ENCODE results near the gene INMT. TPM values are rescaled to one million over a fixed set of nuclear protein-coding genes. Genes with fewer than 3 reads are reported as not detected.

The INMT gene
- total and polyA plus RNA-seq, 10 of the 15 experiments (the other 5 are each of a cell fraction or from before 2014, with no cell fraction given): 0.03 to 0.20 (median 0.10) TPM; not detected in 7

DNA sequence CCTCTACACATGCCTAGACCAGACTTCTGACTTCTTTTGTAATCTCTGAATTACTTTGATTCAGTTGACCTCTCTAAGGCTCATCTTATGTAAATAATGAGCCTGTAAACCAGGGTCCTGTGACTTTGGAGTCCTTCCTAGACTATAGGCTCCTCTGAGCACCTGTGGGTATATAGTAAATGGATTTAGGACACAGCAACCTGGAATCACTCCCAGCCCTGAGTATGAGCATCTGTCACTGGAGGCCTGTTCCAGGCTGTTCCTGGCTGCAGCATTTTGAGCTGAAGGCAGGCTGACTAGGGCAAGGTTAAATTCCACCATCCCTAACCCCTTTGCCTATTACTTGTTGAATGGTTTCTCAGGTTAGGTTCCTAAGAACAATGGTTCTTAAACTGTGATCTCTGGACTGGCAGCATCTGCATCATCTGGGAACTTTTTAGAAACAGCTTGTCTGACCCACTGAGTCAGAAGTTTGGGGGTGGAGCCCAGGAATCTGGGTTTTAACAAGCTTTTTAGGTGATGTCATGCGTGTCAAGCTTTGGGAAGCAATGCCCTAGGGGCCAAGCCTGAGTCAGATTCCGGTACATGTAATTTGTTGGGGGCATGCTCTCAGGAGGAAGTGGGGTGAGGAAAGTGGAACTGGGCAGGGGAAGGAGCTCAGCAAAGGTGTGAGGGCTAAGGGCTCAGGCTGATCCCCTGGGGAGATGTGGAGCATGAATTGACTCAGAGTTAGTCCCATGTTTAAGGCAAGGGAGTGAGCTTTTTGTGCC is 47.5 kb downstream of the INMT start (continued):
- TF ChIP-seq BRCA1 (IDR thresholded peaks at IDR 0.05; ENCODE audit: low read depth, low read length): no peak
- peak; percentile 98 for TF ChIP-seq MEF2B (IDR thresholded peaks at IDR 0.05; ENCODE audit: partially characterized antibody, poor library complexity, severe bottlenecking)
- TF ChIP-seq PAX5 (IDR thresholded peaks at IDR 0.05; ENCODE audit: borderline replicate concordance, low read depth, low read length): peak; percentile 43
- no peak for TF ChIP-seq TBL1XR1 (IDR thresholded peaks at IDR 0.05; ENCODE audit: low read depth, low read length)
- no peak for TF ChIP-seq NFYA (IDR thresholded peaks at IDR 0.05; ENCODE audit: borderline replicate concordance, low read depth, low read length)
- TF ChIP-seq NR2F1 (conservative IDR thresholded peaks at IDR 0.05): peak; percentile 41; the same call in 1 of the 2 replicates
- TF ChIP-seq GATAD2B (conservative IDR thresholded peaks at IDR 0.05; ENCODE audit: low read depth): peak; percentile 65; the same call in 1 of the 2 replicates
- no peak for TF ChIP-seq ZZZ3 (IDR thresholded peaks at IDR 0.05; ENCODE audit: control insufficient read depth, insufficient read length, low read depth)
- peak in 1 of 2 experiments; percentile 80; a peak in 2 of 4 replicates for TF ChIP-seq ETV6 (conservative IDR thresholded peaks at IDR 0.05 in 1 of 2, IDR thresholded peaks at IDR 0.05 in 1 of 2; ENCODE audit: borderline replicate concordance in 1 of 2, low read depth in 1 of 2)
- TF ChIP-seq, protein P1, sequence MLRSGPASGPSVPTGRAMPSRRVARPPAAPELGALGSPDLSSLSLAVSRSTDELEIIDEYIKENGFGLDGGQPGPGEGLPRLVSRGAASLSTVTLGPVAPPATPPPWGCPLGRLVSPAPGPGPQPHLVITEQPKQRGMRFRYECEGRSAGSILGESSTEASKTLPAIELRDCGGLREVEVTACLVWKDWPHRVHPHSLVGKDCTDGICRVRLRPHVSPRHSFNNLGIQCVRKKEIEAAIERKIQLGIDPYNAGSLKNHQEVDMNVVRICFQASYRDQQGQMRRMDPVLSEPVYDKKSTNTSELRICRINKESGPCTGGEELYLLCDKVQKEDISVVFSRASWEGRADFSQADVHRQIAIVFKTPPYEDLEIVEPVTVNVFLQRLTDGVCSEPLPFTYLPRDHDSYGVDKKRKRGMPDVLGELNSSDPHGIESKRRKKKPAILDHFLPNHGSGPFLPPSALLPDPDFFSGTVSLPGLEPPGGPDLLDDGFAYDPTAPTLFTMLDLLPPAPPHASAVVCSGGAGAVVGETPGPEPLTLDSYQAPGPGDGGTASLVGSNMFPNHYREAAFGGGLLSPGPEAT (IDR thresholded peaks at IDR 0.05; ENCODE audit: low read depth): peak; percentile 59
- peak; percentile 92 for TF ChIP-seq SPI1 (IDR thresholded peaks at IDR 0.05; ENCODE audit: borderline replicate concordance, insufficient read depth, low read depth, low read length)
- no peak for TF ChIP-seq NFXL1 (IDR thresholded peaks at IDR 0.05; ENCODE audit: borderline replicate concordance)
- TF ChIP-seq RAD51 (IDR thresholded peaks at IDR 0.05): no peak
- TF ChIP-seq NBN (IDR thresholded peaks at IDR 0.05): 0 out of 2 replicates have a peak, but pooled peaks have one; percentile 41
- TF ChIP-seq JUNB (IDR thresholded peaks at IDR 0.05): peak; percentile 76
- no peak; the same call in 1 of the 2 replicates for TF ChIP-seq BMI1 (IDR thresholded peaks at IDR 0.05; ENCODE audit: borderline replicate concordance)
- TF ChIP-seq ZBTB11 (CRISPR knock-in tag; IDR thresholded peaks at IDR 0.05): no peak
- peak; percentile 82 for TF ChIP-seq EED (IDR thresholded peaks at IDR 0.05; ENCODE audit: low read depth)
